GM23248 (cell line): ENCODE measurements around the gene RGS13. TPM values are rescaled to one million over a fixed set of nuclear protein-coding genes. Genes with fewer than 3 reads are reported as not detected.

Experiments used
- DNase-seq: peaks from one replicate; pipeline ENCODE4 v3.0.0-alpha.2; 2015
- H2AFZ ChIP-seq: fragments of 200-600 bp; sonication (generic); 2 replicates; pipeline ENCODE4 v1.6.1; 2016; ENCODE audit warnings: antibody characterized with exemption
- H3F3A ChIP-seq: fragments of 200-600 bp; sonication (generic); 2 replicates; pipeline ENCODE4 v1.6.1; 2016; ENCODE audit warnings: mild to moderate bottlenecking, antibody characterized with exemption, mixed run types; ENCODE audit not compliant: insufficient read depth
- H3K27ac ChIP-seq: fragments of 200-600 bp; sonication (generic); 2 replicates; pipeline ENCODE4 v1.5.1; 2016; ENCODE audit warnings: mild to moderate bottlenecking
- H3K27me3 ChIP-seq: fragments of 200-600 bp; sonication (generic); replicated peaks from 2 replicates; pipeline ENCODE4 v1.6.1; 2016; ENCODE audit warnings: mild to moderate bottlenecking; ENCODE audit not compliant: insufficient read depth
- H3K36me3 ChIP-seq: fragments of 200-600 bp; sonication (generic); 2 replicates; pipeline ENCODE4 v1.6.1; 2016; ENCODE audit warnings: low read depth, mild to moderate bottlenecking
- H3K4me1 ChIP-seq: fragments of 200-600 bp; sonication (generic); 2 replicates; pipeline ENCODE4 v1.6.1; 2016; ENCODE audit warnings: mild to moderate bottlenecking; ENCODE audit not compliant: insufficient read depth
- H3K4me2 ChIP-seq: fragments of 200-600 bp; sonication (generic); one replicate; pipeline ENCODE4 v1.6.1; 2016; ENCODE audit warnings: mild to moderate bottlenecking; ENCODE audit not compliant: unreplicated experiment
- H3K4me3 ChIP-seq: fragments of 200-600 bp; sonication (generic); 2 replicates; pipeline ENCODE4 v1.5.1; 2016; ENCODE audit warnings: mild to moderate bottlenecking
- H3K79me2 ChIP-seq: fragments of 200-600 bp; sonication (generic); 2 replicates; pipeline ENCODE4 v1.6.1; 2016; ENCODE audit warnings: mild to moderate bottlenecking; ENCODE audit not compliant: insufficient read depth
- H3K9ac ChIP-seq: fragments of 200-600 bp; sonication (generic); 2 replicates; pipeline ENCODE4 v1.6.1; 2016; ENCODE audit warnings: mild to moderate bottlenecking
- H3K9me2 ChIP-seq: fragments of 200-600 bp; sonication (generic); 2 replicates; pipeline ENCODE4 v1.6.1; 2016; ENCODE audit warnings: mixed run types, mild to moderate bottlenecking, moderate library complexity; ENCODE audit not compliant: insufficient read depth
- H3K9me3 ChIP-seq: fragments of 200-600 bp; sonication (generic); one replicate; pipeline ENCODE4 v1.6.1; 2017; ENCODE audit warnings: low read depth
- H4K20me1 ChIP-seq: fragments of 200-600 bp; sonication (generic); 2 replicates; pipeline ENCODE4 v1.6.0; 2016; ENCODE audit not compliant: insufficient read depth
- EZH2 ChIP-seq: fragments of 200-600 bp; sonication (generic); IDR thresholded peaks from 2 replicates; pipeline ENCODE4 v1.6.1; 2018; ENCODE audit warnings: antibody characterized with exemption, mild to moderate bottlenecking; ENCODE audit not compliant: insufficient read depth, poor library complexity, severe bottlenecking
- EZH2phosphoT487 ChIP-seq: fragments of 200-600 bp; sonication (generic); IDR thresholded peaks from 2 replicates; pipeline ENCODE4 v1.6.1; 2018; ENCODE audit warnings: antibody characterized with exemption, moderate library complexity, mild to moderate bottlenecking, low read depth; ENCODE audit not compliant: insufficient read depth
- WGBS, 2 experiments: methylation state at CpG; one replicate each; pipeline ENCODE4 v1.1.6; 2015 to 2017; ENCODE audit warnings: low lambda C conversion rate in 2 of 2, low coverage in 1 of 2; ENCODE audit errors: missing lambda C conversion rate in 2 of 2; 5-methylcytosine and 5-hydroxymethylcytosine counted together
- in situ Hi-C: fragments of 300-500 bp; cut with MboI; formaldehyde crosslinking; loops from 2 replicates; pipeline ENCODE4 v1.15.0; 2020
- polyA plus RNA-seq: library from polyadenylated mRNA; unstranded; fragments of >200 nt; fragmentation: Nextera tagmentation; extraction: Ambion mirVana; gene quantifications from 2 replicates; pipeline ENCODE4 v1.2.1, GENCODE V29; 2016
- total RNA-seq: library from RNA; depleted of rRNA; stranded (reverse); fragments of >200 nt; shearing (Covaris generic); gene quantifications from 2 replicates; pipeline ENCODE4 v1.2.3, GENCODE V29; 2014

Gene RGS13
- total and polyA plus RNA-seq, 2 experiments from 2014 or later: not detected

- Histone ChIP-seq H3K9ac (no peak overlapping the region), H3K9me2 (no peaks in the 10 kb centered on the region), H3K36me3 (no peaks in the 10 kb centered on the region), H3K27ac (peak overlapping the region; percentile 35), H3K4me3 (no peak overlapping the region), H3F3A (peaks cover 24% of the 10 kb centered on the region), H3K4me1 (peaks cover 36% of the 10 kb centered on the region), H2AFZ (no peak overlapping the region), H4K20me1 (no peaks in the 10 kb centered on the region), H3K79me2 (no peaks in the 10 kb centered on the region), H3K4me2 (peak overlapping the region; percentile 49), H3K9me3 (no peaks in the 10 kb centered on the region), H3K27me3 (no peaks in the 10 kb centered on the region)
- peak; percentile 89 for DNase-seq
- in situ Hi-C loops: no loop called here
- TF ChIP-seq EZH2 (no peak), EZH2phosphoT487 (no peak)
These were observed 64.9 kb downstream of the RGS13 start for GRCh38 chr1:192700834-192701271.

- H3K9me3 ChIP-seq: no peaks in the 10 kb centered on the region
- TF ChIP-seq EZH2phosphoT487: no peak
- no peak for TF ChIP-seq EZH2
- in situ Hi-C loops: no loop called here
- H3K4me2 ChIP-seq: peak overlapping the region; percentile 49
- no peaks in the 10 kb centered on the region for H4K20me1 ChIP-seq
- no peaks in the 10 kb centered on the region for H3K36me3 ChIP-seq
- peaks cover 24% of the 10 kb centered on the region for H3F3A ChIP-seq
- no peak overlapping the region for H3K4me3 ChIP-seq
- H3K27me3 ChIP-seq: no peaks in the 10 kb centered on the region
- peak; percentile 79 for DNase-seq
- H3K9ac ChIP-seq: no peak overlapping the region
- peak overlapping the region; percentile 35 for H3K27ac ChIP-seq
- no peaks in the 10 kb centered on the region for H3K79me2 ChIP-seq
- 55 to 58% methylated on average over 4 of the region's 4 CpGs for WGBS, 2 experiments
- no peak overlapping the region for H2AFZ ChIP-seq
- H3K4me1 ChIP-seq: peaks cover 36% of the 10 kb centered on the region
- no peaks in the 10 kb centered on the region for H3K9me2 ChIP-seq
These were observed 66.4 kb downstream of the RGS13 start for GRCh38 chr1:192702212-192702902.

- H3K9me3 ChIP-seq: no peaks in the 10 kb centered on the region
- H3F3A ChIP-seq: peaks cover 24% of the 10 kb centered on the region
- H3K4me1 ChIP-seq: peaks cover 36% of the 10 kb centered on the region
- no peak overlapping the region for H3K27ac ChIP-seq
- no peak overlapping the region for H3K9ac ChIP-seq
- H4K20me1 ChIP-seq: no peaks in the 10 kb centered on the region
- no peak for DNase-seq
- H3K79me2 ChIP-seq: no peaks in the 10 kb centered on the region
- no peak overlapping the region for H2AFZ ChIP-seq
- no peaks in the 10 kb centered on the region for H3K9me2 ChIP-seq
- no peak for TF ChIP-seq EZH2phosphoT487
- no peak for TF ChIP-seq EZH2
- no peak overlapping the region for H3K4me3 ChIP-seq
- in situ Hi-C loops: no loop called here
- H3K4me2 ChIP-seq: no peak overlapping the region
- 96 to 98% methylated on average over 5 of the region's 5 CpGs for WGBS, 2 experiments
- no peaks in the 10 kb centered on the region for H3K27me3 ChIP-seq
- H3K36me3 ChIP-seq: no peaks in the 10 kb centered on the region
These were observed 67.6 kb downstream of the RGS13 start for GRCh38 chr1:192703283-192704206.

GRCh38 chr1:192705510-192705909 lies 69.6 kb downstream of the RGS13 start:
- Histone ChIP-seq H3K9ac (no peak overlapping the region), H3K79me2 (no peaks in the 10 kb centered on the region), H4K20me1 (no peaks in the 10 kb centered on the region), H2AFZ (no peak overlapping the region), H3F3A (peaks cover 17% of the 10 kb centered on the region), H3K36me3 (no peaks in the 10 kb centered on the region), H3K9me3 (no peaks in the 10 kb centered on the region), H3K27ac (no peak overlapping the region), H3K4me1 (peaks cover 34% of the 10 kb centered on the region), H3K4me2 (no peak overlapping the region), H3K27me3 (no peaks in the 10 kb centered on the region), H3K4me3 (no peak overlapping the region), H3K9me2 (no peaks in the 10 kb centered on the region)
- 91 to 96% methylated on average over 2 of the region's 2 CpGs for WGBS, 2 experiments
- TF ChIP-seq EZH2 (no peak), EZH2phosphoT487 (no peak)
- in situ Hi-C loops: no loop called here
- DNase-seq: no peak
